ENCODE data around the gene TEKT5.
A peak's percentile ranks its signal among the peaks of the same experiment; 100 is the strongest.

The TEKT5 gene

GRCh38 chr16:10738231-10739077 lies 43.7 kb upstream of the TEKT5 start:
- no peak for FAIRE-seq
- no peak for TF ChIP-seq CTCF (IDR thresholded peaks at IDR 0.05; ENCODE audit: insufficient read depth, missing control alignments)
- no peak for DNase-seq (ENCODE audit: insufficient read length, low spot score)

- FAIRE-seq, result no peak
- DNase-seq (ENCODE audit: insufficient read length, low spot score), result peak; percentile 37
Measured at GRCh38 chr16:10737068-10737625, 42.4 kb upstream of the TEKT5 start.

GRCh38 chr16:10731790-10732189 lies 37.1 kb upstream of the TEKT5 start:
- FAIRE-seq (no peak), DNase-seq (ENCODE audit: insufficient read length, low spot score) (no peak)
- no peak for TF ChIP-seq CTCF (IDR thresholded peaks at IDR 0.05; ENCODE audit: insufficient read depth, missing control alignments)

More at GRCh38 chr16:10737068-10737625, 42.4 kb upstream of the TEKT5 start:
- peak; percentile 93 for TF ChIP-seq CTCF (IDR thresholded peaks at IDR 0.05; ENCODE audit: insufficient read depth, missing control alignments)

GRCh38 chr16:10729104-10730048 lies 34.6 kb upstream of the TEKT5 start:
- TF ChIP-seq CTCF (IDR thresholded peaks at IDR 0.05; ENCODE audit: insufficient read depth, missing control alignments), result peak; percentile 9
- FAIRE-seq (no peak), DNase-seq (ENCODE audit: insufficient read length, low spot score) (no peak)

GRCh38 chr16:10728003-10728887 lies 33.5 kb upstream of the TEKT5 start:
- no peak for FAIRE-seq
- DNase-seq (ENCODE audit: insufficient read length, low spot score), result no peak
- TF ChIP-seq CTCF (IDR thresholded peaks at IDR 0.05; ENCODE audit: insufficient read depth, missing control alignments), result no peak

GRCh38 chr16:10708969-10709368 lies 14.2 kb upstream of the TEKT5 start:
- TF ChIP-seq CTCF (IDR thresholded peaks at IDR 0.05; ENCODE audit: insufficient read depth, missing control alignments), result no peak
- DNase-seq (ENCODE audit: insufficient read length, low spot score), result no peak
- no peak for FAIRE-seq

Data from D721Med (cell line).